ENCODE data around the gene OR56A3.

OR56A3 gene

GRCh38 chr11:5983443-5983842 is 41.4 kb downstream of the OR56A3 start:
- TF ChIP-seq CTCF (IDR thresholded peaks at IDR 0.05; ENCODE audit: low read depth, low read length) (peak; percentile 11), MYC (IDR thresholded peaks at IDR 0.05; ENCODE audit: low read depth, low read length) (no peak)
- DNase-seq (ENCODE audit: low read depth): no peak
- H3K4me3 ChIP-seq (ENCODE audit: low read depth, low read length): no peak overlapping the region

- no peak within 1 kb of the TSS for H3K4me3 ChIP-seq (ENCODE audit: low read depth, low read length)
Measured at GRCh38 chr11:5986885-5987284, 44.8 kb downstream of the OR56A3 start, which contains the start of gene OR52L1. Gene OR52L1, minus strand, starts transcription at chr11:5986985. Its CDS starts 55 bp downstream, at chr11:5986930.

GRCh38 chr11:5989203-5989602 is 47.2 kb downstream of the OR56A3 start:
- DNase-seq (ENCODE audit: low read depth): no peak
- TF ChIP-seq POLR2A (IDR thresholded peaks at IDR 0.05; ENCODE audit: extremely low read depth, insufficient read length): no peak
- TF ChIP-seq MYC (IDR thresholded peaks at IDR 0.05; ENCODE audit: low read depth, low read length): no peak
- no peak for TF ChIP-seq CTCF (IDR thresholded peaks at IDR 0.05; ENCODE audit: low read depth, low read length)
- TF ChIP-seq MAX (IDR thresholded peaks at IDR 0.05; ENCODE audit: low read depth, low read length): no peak
- no peak overlapping the region for H3K4me3 ChIP-seq (ENCODE audit: low read depth, low read length)

More at GRCh38 chr11:5986885-5987284, 44.8 kb downstream of the OR56A3 start, which contains the start of gene OR52L1:
- DNase-seq (ENCODE audit: low read depth): no peak
- no peak for TF ChIP-seq MYC (IDR thresholded peaks at IDR 0.05; ENCODE audit: low read depth, low read length)
- TF ChIP-seq CTCF (IDR thresholded peaks at IDR 0.05; ENCODE audit: low read depth, low read length): no peak
- TF ChIP-seq POLR2A (IDR thresholded peaks at IDR 0.05; ENCODE audit: extremely low read depth, insufficient read length): no peak
- no peak for TF ChIP-seq MAX (IDR thresholded peaks at IDR 0.05; ENCODE audit: low read depth, low read length)

- DNase-seq (ENCODE audit: low read depth): no peak
- TF ChIP-seq POLR2A (IDR thresholded peaks at IDR 0.05; ENCODE audit: extremely low read depth, insufficient read length): no peak
Measured at GRCh38 chr11:5992150-5992549, 50.1 kb downstream of the OR56A3 start.

GRCh38 chr11:5992604-5993251 is 50.7 kb downstream of the OR56A3 start:
- peak; percentile 26 for DNase-seq (ENCODE audit: low read depth)
- no peak overlapping the region for H3K4me3 ChIP-seq (ENCODE audit: low read depth, low read length)
- no peak for TF ChIP-seq MYC (IDR thresholded peaks at IDR 0.05; ENCODE audit: low read depth, low read length)
- peak; percentile 48 for TF ChIP-seq CTCF (IDR thresholded peaks at IDR 0.05; ENCODE audit: low read depth, low read length)

More at GRCh38 chr11:5992150-5992549, 50.1 kb downstream of the OR56A3 start:
- H3K4me3 ChIP-seq (ENCODE audit: low read depth, low read length): no peak overlapping the region

GRCh38 chr11:5994791-5995190 is 52.7 kb downstream of the OR56A3 start:
- no peak overlapping the region for H3K4me3 ChIP-seq (ENCODE audit: low read depth, low read length)
- no peak for DNase-seq (ENCODE audit: low read depth)
- TF ChIP-seq CTCF (IDR thresholded peaks at IDR 0.05; ENCODE audit: low read depth, low read length) (no peak), POLR2A (IDR thresholded peaks at IDR 0.05; ENCODE audit: extremely low read depth, insufficient read length) (no peak), MAX (IDR thresholded peaks at IDR 0.05; ENCODE audit: low read depth, low read length) (no peak), MYC (IDR thresholded peaks at IDR 0.05; ENCODE audit: low read depth, low read length) (no peak)
